ENCODE measurements around the gene RAPGEF1. TPM values are rescaled to one million over a fixed set of nuclear protein-coding genes. Genes with fewer than 3 reads are reported as not detected.
"Not testable (repeated sequence)": the region's sequence is repeated elsewhere in the genome, so short reads cannot be mapped to it uniquely, and the experiment has no call there.

Gene RAPGEF1
- total RNA-seq, 2 experiments from 2014 or later, result 118 to 243 TPM

DNA sequence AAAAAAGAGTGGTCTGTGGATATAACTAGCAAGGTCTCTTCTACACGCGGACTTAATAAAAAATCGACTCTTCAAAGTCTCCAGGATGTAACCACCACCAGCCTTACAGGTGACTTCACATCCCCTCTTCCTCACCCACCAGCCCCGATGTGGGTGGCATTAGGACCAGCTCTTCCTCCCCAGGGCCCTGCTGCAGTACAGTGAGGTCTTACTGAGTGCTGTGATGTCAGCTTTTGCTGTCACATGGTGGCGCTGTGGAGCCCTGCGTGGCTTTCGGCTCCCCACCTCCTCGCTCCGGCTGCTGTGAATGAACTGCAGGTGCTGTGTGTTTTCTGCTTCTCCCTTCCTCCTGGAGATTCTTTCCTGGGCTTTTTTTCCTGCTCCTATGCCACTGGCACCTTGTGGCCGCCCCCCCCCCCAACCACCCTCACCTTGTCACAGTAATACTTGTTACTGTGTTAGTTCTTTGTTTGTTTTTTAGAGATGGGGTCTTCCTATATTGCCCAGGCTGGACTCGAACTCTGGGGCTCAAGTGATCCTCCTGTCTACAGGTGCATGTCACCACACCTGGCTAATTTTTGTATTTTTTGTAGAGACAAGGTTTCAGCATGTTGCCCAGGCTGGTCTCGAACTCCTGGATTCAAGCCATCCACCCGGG is 15.8 kb upstream of the RAPGEF1 start:
- intact Hi-C loops (cut with micrococcal nuclease; ENCODE audit: unreplicated experiment), result loop anchor here (2.0 kb wide), 1 partner anchor 225 kb away; the partner anchor contains the start of gene UCK1
- H2AFZ ChIP-seq (ENCODE audit: low read length), result peak overlapping the region; percentile 3; the same call in 1 of the 2 replicates
- BruUV-seq (replicated peaks), result no TSS peak

DNA sequence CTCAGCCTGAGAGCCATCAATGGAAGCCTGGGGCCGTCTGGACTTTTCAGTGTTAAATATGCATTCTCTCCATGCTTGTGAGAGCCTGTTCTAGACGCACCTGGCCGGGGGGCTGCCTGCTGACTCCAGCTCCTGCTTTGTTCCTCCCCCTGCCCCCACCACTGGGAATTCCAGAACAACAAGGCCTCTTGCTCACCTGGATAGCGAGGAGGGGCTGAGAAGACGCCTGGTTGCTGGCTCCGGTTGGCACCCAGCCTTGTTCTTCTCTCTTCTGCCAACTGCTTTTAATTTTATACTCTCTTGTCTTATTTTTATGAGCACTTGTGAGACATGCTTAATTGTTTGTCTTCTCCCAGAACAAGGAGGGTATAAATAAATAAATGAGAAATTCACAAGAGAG is 15.0 kb upstream of the RAPGEF1 start:
- H3K4me3 ChIP-seq (ENCODE audit: low read depth, low read length, poor library complexity, severe bottlenecking), result no peak overlapping the region
- intact Hi-C loops (cut with micrococcal nuclease; ENCODE audit: unreplicated experiment), result loop anchor here (2.0 kb wide), 1 partner anchor 224 kb away; the partner anchor contains the start of gene UCK1
- ChIA-PET POLR2A (interaction anchor here (0.5 kb wide), 1 partner anchor 435 kb away, joined by 3 read pairs; no protein-coding TSS in a partner anchor), CTCF (ENCODE audit: unreplicated experiment) (interaction anchor here (0.5 kb wide), 2 partner anchors 170 to 598 kb away, joined by 3 to 12 read pairs; no protein-coding TSS in a partner anchor)
- peak overlapping the region; percentile 18 for H3K27ac ChIP-seq (ENCODE audit: low read depth, low read length, poor library complexity, severe bottlenecking)
- no peaks in the 10 kb centered on the region for H4K20me1 ChIP-seq (ENCODE audit: insufficient read depth, low read length)
- H3K36me3 ChIP-seq (ENCODE audit: insufficient read depth, low read length), result no peaks in the 10 kb centered on the region
- no peak for DNase-seq (ENCODE audit: low spot score)
- no peaks in the 10 kb centered on the region; the same call in 1 of the 2 replicates for H3K9me3 ChIP-seq (ENCODE audit: low read length)
- H3K4me2 ChIP-seq (ENCODE audit: low read length), result peak overlapping the region; percentile 39
- H3K9me2 ChIP-seq (ENCODE audit: insufficient read depth, low read length), result no peaks in the 10 kb centered on the region
- TF ChIP-seq EZH2phosphoT487 (IDR thresholded peaks at IDR 0.05; ENCODE audit: borderline replicate concordance, low read depth, low read length), result no peak
- H3K4me1 ChIP-seq (ENCODE audit: insufficient read depth, low read length, poor library complexity, severe bottlenecking), result peaks cover 88% of the 10 kb centered on the region
- no TSS peak for BruUV-seq (replicated peaks)
- H3K79me2 ChIP-seq (ENCODE audit: insufficient read depth, low read depth, low read length), result no peaks in the 10 kb centered on the region
- H2AFZ ChIP-seq (ENCODE audit: low read length), result peak overlapping the region; percentile 3; the same call in 1 of the 2 replicates

More for the DNA sequence above, 15.8 kb upstream of the RAPGEF1 start:
- H3K27ac ChIP-seq (ENCODE audit: low read depth, low read length, poor library complexity, severe bottlenecking), result peak overlapping the region; percentile 18
- peaks cover 80% of the 10 kb centered on the region for H3K4me1 ChIP-seq (ENCODE audit: insufficient read depth, low read length, poor library complexity, severe bottlenecking)
- TF ChIP-seq, protein P1, sequence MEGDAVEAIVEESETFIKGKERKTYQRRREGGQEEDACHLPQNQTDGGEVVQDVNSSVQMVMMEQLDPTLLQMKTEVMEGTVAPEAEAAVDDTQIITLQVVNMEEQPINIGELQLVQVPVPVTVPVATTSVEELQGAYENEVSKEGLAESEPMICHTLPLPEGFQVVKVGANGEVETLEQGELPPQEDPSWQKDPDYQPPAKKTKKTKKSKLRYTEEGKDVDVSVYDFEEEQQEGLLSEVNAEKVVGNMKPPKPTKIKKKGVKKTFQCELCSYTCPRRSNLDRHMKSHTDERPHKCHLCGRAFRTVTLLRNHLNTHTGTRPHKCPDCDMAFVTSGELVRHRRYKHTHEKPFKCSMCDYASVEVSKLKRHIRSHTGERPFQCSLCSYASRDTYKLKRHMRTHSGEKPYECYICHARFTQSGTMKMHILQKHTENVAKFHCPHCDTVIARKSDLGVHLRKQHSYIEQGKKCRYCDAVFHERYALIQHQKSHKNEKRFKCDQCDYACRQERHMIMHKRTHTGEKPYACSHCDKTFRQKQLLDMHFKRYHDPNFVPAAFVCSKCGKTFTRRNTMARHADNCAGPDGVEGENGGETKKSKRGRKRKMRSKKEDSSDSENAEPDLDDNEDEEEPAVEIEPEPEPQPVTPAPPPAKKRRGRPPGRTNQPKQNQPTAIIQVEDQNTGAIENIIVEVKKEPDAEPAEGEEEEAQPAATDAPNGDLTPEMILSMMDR (conservative IDR thresholded peaks at IDR 0.05; ENCODE audit: low read length), result peak; percentile 93
- TF ChIP-seq EZH2phosphoT487 (IDR thresholded peaks at IDR 0.05; ENCODE audit: borderline replicate concordance, low read depth, low read length), result no peak
- peak; percentile 94 for DNase-seq (ENCODE audit: low spot score)
- no peaks in the 10 kb centered on the region for H3K36me3 ChIP-seq (ENCODE audit: insufficient read depth, low read length)
- H3K4me2 ChIP-seq (ENCODE audit: low read length), result peak overlapping the region; percentile 39
- no peaks in the 10 kb centered on the region; the same call in 1 of the 2 replicates for H3K9me3 ChIP-seq (ENCODE audit: low read length)
- H3K9me2 ChIP-seq (ENCODE audit: insufficient read depth, low read length), result no peaks in the 10 kb centered on the region
- POLR2A ChIA-PET, result interaction anchor here (0.5 to 0.7 kb wide), 2 partner anchors 434 to 1000 kb away, joined by 3 read pairs; no protein-coding TSS in a partner anchor
- no peaks in the 10 kb centered on the region for H3K79me2 ChIP-seq (ENCODE audit: insufficient read depth, low read depth, low read length)
- CTCF ChIA-PET (ENCODE audit: unreplicated experiment), result interaction anchor here (0.5 kb wide), 2 partner anchors 171 to 597 kb away, joined by 3 to 12 read pairs; no protein-coding TSS in a partner anchor
- no peaks in the 10 kb centered on the region for H4K20me1 ChIP-seq (ENCODE audit: insufficient read depth, low read length)
- no peak overlapping the region for H3K4me3 ChIP-seq (ENCODE audit: low read depth, low read length, poor library complexity, severe bottlenecking)

GRCh38 chr9:131753751-131754150 is 13.9 kb upstream of the RAPGEF1 start:
- H3K9me3 ChIP-seq (ENCODE audit: low read length); H3K79me2 ChIP-seq (ENCODE audit: insufficient read depth, low read depth, low read length); H3K4me3 ChIP-seq (ENCODE audit: low read depth, low read length, poor library complexity, severe bottlenecking); H3K9me2 ChIP-seq (ENCODE audit: insufficient read depth, low read length); H2AFZ ChIP-seq (ENCODE audit: low read length); DNase-seq (ENCODE audit: low spot score); H3K36me3 ChIP-seq (ENCODE audit: insufficient read depth, low read length); H4K20me1 ChIP-seq (ENCODE audit: insufficient read depth, low read length); CTCF ChIA-PET (ENCODE audit: unreplicated experiment); H3K4me2 ChIP-seq (ENCODE audit: low read length); H3K27ac ChIP-seq (ENCODE audit: low read depth, low read length, poor library complexity, severe bottlenecking); BruUV-seq (replicated peaks): not testable (repeated sequence)
- POLR2A ChIA-PET, result interaction anchor here (0.6 kb wide), 2 partner anchors 215 to 795 kb away, joined by 3 read pairs; no protein-coding TSS in a partner anchor
- H3K4me1 ChIP-seq (ENCODE audit: insufficient read depth, low read length, poor library complexity, severe bottlenecking), result peaks cover 90% of the 10 kb centered on the region
- intact Hi-C loops (cut with micrococcal nuclease; ENCODE audit: unreplicated experiment), result loop anchor here (2.0 kb wide), 1 partner anchor 223 kb away; the partner anchor contains the start of gene UCK1
